ENCODE results near the gene SOHLH1. TPM values are rescaled to one million over a fixed set of nuclear protein-coding genes. Genes with fewer than 3 reads are reported as not detected.

Gene SOHLH1
- total and polyA plus RNA-seq, 2 of the 4 experiments (the other 2 are of a cell fraction), result not detected

GRCh38 chr9:135743546-135744332 lies 44.5 kb upstream of the SOHLH1 start:
- Histone ChIP-seq H3K79me1 (ENCODE audit: low read depth in 1 of 2, low read length in 2 of 2) (no peaks in the 10 kb centered on the region), H3K36me3 (ENCODE audit: control insufficient read depth, insufficient read depth, low read length) (no peaks in the 10 kb centered on the region), H3K56ac (ENCODE audit: extremely low read depth, insufficient read depth, low read length) (no peak overlapping the region), H3K4ac (ENCODE audit: low read depth, low read length) (no peak overlapping the region), H3K9me3 (ENCODE audit: control insufficient read depth, insufficient read depth, low read length) (no peaks in the 10 kb centered on the region), H2BK20ac (ENCODE audit: low read depth, low read length) (no peak overlapping the region), H2BK5ac (ENCODE audit: low read depth, low read length, poor library complexity, severe bottlenecking) (no peak overlapping the region), H2AK9ac (replicated peaks; ENCODE audit: low read depth, low read length, poor library complexity) (no peak overlapping the region), H3K18ac (ENCODE audit: low read depth, low read length) (no peak overlapping the region), H3K4me1 (ENCODE audit: control insufficient read depth, insufficient read depth, low read length) (no peaks in the 10 kb centered on the region), H4K91ac (ENCODE audit: insufficient read depth, low read depth, low read length) (no peak overlapping the region), H4K20me1 (ENCODE audit: insufficient read depth, low read length) (no peaks in the 10 kb centered on the region), H4K8ac (ENCODE audit: low read depth in 2 of 2, low read length in 2 of 2) (no peak overlapping the region), H3K23ac (ENCODE audit: low read depth, low read length) (no peak overlapping the region), H3K27me3 (ENCODE audit: control insufficient read depth, insufficient read depth, low read length) (peaks cover 18% of the 10 kb centered on the region; the same call in 1 of the 2 replicates), H2AFZ (replicated peaks; ENCODE audit: low read length, poor library complexity) (no peak overlapping the region), H2BK120ac (ENCODE audit: low read depth, low read length) (no peak overlapping the region), H3K4me3 (ENCODE audit: insufficient read depth, low read depth, low read length) (no peak overlapping the region), H3K14ac (replicated peaks; ENCODE audit: low read depth, low read length) (no peak overlapping the region), H2AK5ac (ENCODE audit: low read depth, low read length) (no peak overlapping the region), H3K27ac (ENCODE audit: insufficient read depth, low read length) (no peak overlapping the region), H4K5ac (ENCODE audit: low read depth, low read length) (no peak overlapping the region), H3K9me1 (ENCODE audit: insufficient read depth, low read length) (no peaks in the 10 kb centered on the region), H3K4me2 (ENCODE audit: low read depth, low read length) (no peak overlapping the region), H3K9ac (ENCODE audit: low read depth, low read length) (no peak overlapping the region), H2BK15ac (ENCODE audit: low read depth, low read length) (no peak overlapping the region)
- dilution Hi-C loops (cut with HindIII; ENCODE audit: low sequenced_read_pairs, unreplicated experiment), result no loop called here
- ChIA-PET CTCF (no interaction called here), POLR2A (ENCODE audit: unreplicated experiment) (no interaction called here)
- intact Hi-C loops (cut with micrococcal nuclease), result no loop called here
- no peak for TF ChIP-seq POLR2A (IDR thresholded peaks at IDR 0.05; ENCODE audit: low read depth, low read length)
- no peak for TF ChIP-seq SMC3 (IDR thresholded peaks at IDR 0.05; ENCODE audit: low read depth, low read length)
- TF ChIP-seq MAZ (IDR thresholded peaks at IDR 0.05; ENCODE audit: borderline replicate concordance, low read depth, low read length), result no peak
- TF ChIP-seq USF2 (IDR thresholded peaks at IDR 0.05; ENCODE audit: low read depth, low read length), result no peak
- TF ChIP-seq CTCF (conservative IDR thresholded peaks at IDR 0.05; ENCODE audit: low read depth, low read length), result no peak
- no peak for TF ChIP-seq MXI1 (IDR thresholded peaks at IDR 0.05; ENCODE audit: borderline replicate concordance, low read depth, low read length)
- TF ChIP-seq ELK1 (IDR thresholded peaks at IDR 0.05; ENCODE audit: borderline replicate concordance, low read depth, low read length), result no peak
- no peak for TF ChIP-seq BHLHE40 (IDR thresholded peaks at IDR 0.05; ENCODE audit: low read depth, low read length)
- no peak for TF ChIP-seq FOS (IDR thresholded peaks at IDR 0.05; ENCODE audit: low read depth, low read length)
- TF ChIP-seq RAD21 (IDR thresholded peaks at IDR 0.05; ENCODE audit: low read length), result no peak
- no peak for TF ChIP-seq CEBPB (IDR thresholded peaks at IDR 0.05; ENCODE audit: low read depth, low read length)
- TF ChIP-seq RCOR1 (IDR thresholded peaks at IDR 0.05; ENCODE audit: insufficient replicate concordance, low read length), result no peak
- no peak for TF ChIP-seq CHD1 (IDR thresholded peaks at IDR 0.05; ENCODE audit: low read depth, low read length)
- BruUV-seq (replicated peaks), result no TSS peak
- in situ Hi-C loops (cut with MboI; ENCODE audit: low sequenced_read_pairs), result no loop called here
- ATAC-seq (ENCODE audit: low read depth), result no peak
- no peak for DNase-seq
- WGBS, 2 experiments (ENCODE audit: extremely low coverage in 2 of 2, insufficient read length in 1 of 2), result 55% methylated on average over 9 of the region's 25 CpGs; no CpG with 5 or more reads in 1 of the 2 experiments
